Calu3 (cell line): ENCODE results near the gene ZNF618. TPM values are rescaled to one million over a fixed set of nuclear protein-coding genes. Genes with fewer than 3 reads are reported as not detected.

Experiments
- BruUV-seq: library from RNA; stranded (reverse); fragments of 400-500 nt; replicated peaks from 2 replicates; lab custom pipeline; 2021; lab: Mats Ljungman, UMichigan
- CTCF ChIA-PET: fragments of 300-600 bp; sonication (Branson Sonifier 250); formaldehyde crosslinking; loops from one replicate; lab custom pipeline; 2022; ENCODE audit warnings: antibody characterized with exemption; lab: Charles Lee
- DNase-seq: peaks from one replicate; pipeline ENCODE4 v3.0.0; 2022
- H3K27ac Mint-ChIP-seq: one replicate; pipeline ENCODE4 v1.8.0; 2022; ENCODE audit warnings: mixed read lengths; ENCODE audit not compliant: unreplicated experiment
- H3K27me3 Mint-ChIP-seq: one replicate; pipeline ENCODE4 v1.8.0; 2022; ENCODE audit warnings: mixed read lengths; ENCODE audit not compliant: unreplicated experiment
- H3K36me3 Mint-ChIP-seq: one replicate; pipeline ENCODE4 v1.8.0; 2022; ENCODE audit warnings: mild to moderate bottlenecking, moderate library complexity, mixed read lengths; ENCODE audit not compliant: insufficient read depth, unreplicated experiment
- H3K4me1 Mint-ChIP-seq: one replicate; pipeline ENCODE4 v1.8.0; 2022; ENCODE audit warnings: mild to moderate bottlenecking, low read depth, mixed read lengths; ENCODE audit not compliant: unreplicated experiment
- H3K4me3 Mint-ChIP-seq: one replicate; pipeline ENCODE4 v1.8.0; 2022; ENCODE audit warnings: mild to moderate bottlenecking, low read depth, moderate library complexity, mixed read lengths; ENCODE audit not compliant: unreplicated experiment
- H3K9me3 Mint-ChIP-seq: one replicate; pipeline ENCODE4 v1.8.0; 2022; ENCODE audit warnings: low read depth, mixed read lengths; ENCODE audit not compliant: unreplicated experiment
- intact Hi-C: fragments of 100-400 bp; cut with micrococcal nuclease; formaldehyde crosslinking; loops from one replicate; pipeline ENCODE4 v1.10.0; 2022; ENCODE audit not compliant: unreplicated experiment
- total RNA-seq: library from RNA; stranded (reverse); gene quantifications from 2 replicates; pipeline ENCODE4 v1.2.3, GENCODE V29; 2022
- TF ChIP-seq, protein P1 (sequence below): fragments of 200-600 bp; IDR thresholded peaks from one replicate; pipeline ENCODE4 v1.8.0; 2022; ENCODE audit warnings: antibody characterized with exemption; ENCODE audit not compliant: unreplicated experiment

Gene ZNF618
- total RNA-seq, 1 experiment from 2014 or later, result 20.3 TPM

DNA sequence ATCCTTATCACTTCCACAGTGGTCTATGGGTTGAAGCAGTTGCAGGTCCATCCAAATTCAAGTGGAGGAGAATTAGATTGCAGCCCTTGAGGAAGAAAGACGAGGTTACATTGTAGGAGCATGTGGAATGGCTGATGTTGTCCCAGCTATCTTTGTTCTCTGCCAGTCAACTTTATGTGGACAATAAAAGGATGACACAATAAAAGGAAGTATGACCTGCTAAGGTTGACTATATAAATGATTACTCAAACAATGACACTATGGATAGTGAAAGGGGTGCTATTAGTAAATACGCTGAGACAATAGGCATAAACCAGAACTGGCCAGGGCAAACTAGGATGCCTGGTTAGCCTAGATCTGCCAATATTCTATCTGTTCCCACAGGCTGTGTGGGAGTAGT lies 12.8 kb upstream of the ZNF618 start:
- no peaks in the 10 kb centered on the region for H3K4me1 Mint-ChIP-seq
- no peak for DNase-seq
- H3K9me3 Mint-ChIP-seq, result no peaks in the 10 kb centered on the region
- H3K36me3 Mint-ChIP-seq, result no peaks in the 10 kb centered on the region
- intact Hi-C loops, result no loop called here
- CTCF ChIA-PET, result no interaction called here
- no peak overlapping the region for H3K4me3 Mint-ChIP-seq
- BruUV-seq, result no TSS peak
- TF ChIP-seq, protein P1, sequence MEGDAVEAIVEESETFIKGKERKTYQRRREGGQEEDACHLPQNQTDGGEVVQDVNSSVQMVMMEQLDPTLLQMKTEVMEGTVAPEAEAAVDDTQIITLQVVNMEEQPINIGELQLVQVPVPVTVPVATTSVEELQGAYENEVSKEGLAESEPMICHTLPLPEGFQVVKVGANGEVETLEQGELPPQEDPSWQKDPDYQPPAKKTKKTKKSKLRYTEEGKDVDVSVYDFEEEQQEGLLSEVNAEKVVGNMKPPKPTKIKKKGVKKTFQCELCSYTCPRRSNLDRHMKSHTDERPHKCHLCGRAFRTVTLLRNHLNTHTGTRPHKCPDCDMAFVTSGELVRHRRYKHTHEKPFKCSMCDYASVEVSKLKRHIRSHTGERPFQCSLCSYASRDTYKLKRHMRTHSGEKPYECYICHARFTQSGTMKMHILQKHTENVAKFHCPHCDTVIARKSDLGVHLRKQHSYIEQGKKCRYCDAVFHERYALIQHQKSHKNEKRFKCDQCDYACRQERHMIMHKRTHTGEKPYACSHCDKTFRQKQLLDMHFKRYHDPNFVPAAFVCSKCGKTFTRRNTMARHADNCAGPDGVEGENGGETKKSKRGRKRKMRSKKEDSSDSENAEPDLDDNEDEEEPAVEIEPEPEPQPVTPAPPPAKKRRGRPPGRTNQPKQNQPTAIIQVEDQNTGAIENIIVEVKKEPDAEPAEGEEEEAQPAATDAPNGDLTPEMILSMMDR, result no peak
- no peak overlapping the region for H3K27ac Mint-ChIP-seq
- peaks cover 8% of the 10 kb centered on the region for H3K27me3 Mint-ChIP-seq

DNA sequence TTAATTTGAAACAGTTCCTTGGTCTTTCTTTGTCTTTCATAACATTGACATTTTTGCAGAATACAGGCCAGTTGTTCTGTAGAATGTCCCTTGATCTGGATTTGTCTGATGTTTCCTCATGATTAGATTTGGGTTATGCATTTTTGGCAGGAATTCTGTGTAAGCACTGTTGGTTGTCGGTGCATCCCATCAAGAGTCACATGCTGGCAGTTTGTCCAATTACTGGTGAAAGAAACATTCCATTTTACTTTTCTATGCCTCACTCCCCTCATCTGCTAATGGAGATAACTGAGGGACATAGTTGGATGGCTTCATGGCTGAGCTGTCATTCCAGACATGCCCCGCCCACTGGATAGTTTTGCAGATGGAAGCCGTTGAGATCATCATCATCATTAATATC lies 7.6 kb upstream of the ZNF618 start:
- no peaks in the 10 kb centered on the region for H3K4me1 Mint-ChIP-seq
- TF ChIP-seq, protein P1, result no peak
- H3K4me3 Mint-ChIP-seq, result no peak overlapping the region
- CTCF ChIA-PET, result interaction anchor here (0.5 kb wide), 1 partner anchor 20 kb away, joined by 3 read pairs; no protein-coding TSS in a partner anchor
- no TSS peak for BruUV-seq
- H3K9me3 Mint-ChIP-seq, result no peaks in the 10 kb centered on the region
- intact Hi-C loops, result no loop called here
- H3K27ac Mint-ChIP-seq, result no peak overlapping the region
- H3K36me3 Mint-ChIP-seq, result no peaks in the 10 kb centered on the region
- peaks cover 22% of the 10 kb centered on the region for H3K27me3 Mint-ChIP-seq
- no peak for DNase-seq

DNA sequence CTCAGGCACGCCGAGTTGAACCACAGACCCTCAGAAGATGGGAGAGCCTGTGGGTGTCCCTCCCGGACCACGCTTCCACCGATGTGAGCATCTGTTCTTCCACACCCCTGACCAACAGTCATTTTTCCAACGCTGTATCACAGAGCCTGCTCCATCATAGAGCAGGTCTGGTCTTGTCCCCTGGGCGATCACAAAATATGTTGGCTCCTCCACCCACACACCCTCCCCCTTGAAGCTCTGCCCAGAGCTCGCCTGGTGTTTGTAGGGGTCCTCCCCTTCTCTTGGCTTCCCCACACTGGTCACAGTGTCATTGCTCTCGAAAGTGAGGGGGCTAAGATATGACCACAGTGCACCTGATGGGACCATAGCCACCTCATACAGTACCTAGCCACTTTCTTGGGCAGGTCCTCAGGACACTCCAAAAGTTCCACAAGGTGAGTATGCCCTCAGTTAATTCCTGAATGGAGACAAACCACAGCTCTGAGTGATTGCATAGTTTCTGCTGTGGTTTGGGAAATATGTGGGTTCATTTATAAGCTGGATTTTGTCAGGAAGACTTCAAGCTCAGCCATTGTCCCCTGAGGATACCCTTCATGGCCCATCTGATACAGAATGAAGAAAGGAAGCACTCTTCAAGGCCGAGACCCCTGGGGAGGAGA lies 3.5 kb upstream of the ZNF618 start:
- no TSS peak for BruUV-seq
- Mint-ChIP-seq H3K27ac (no peak overlapping the region), H3K9me3 (no peaks in the 10 kb centered on the region), H3K27me3 (peaks cover 22% of the 10 kb centered on the region), H3K36me3 (peaks cover 8% of the 10 kb centered on the region), H3K4me3 (no peak overlapping the region), H3K4me1 (no peaks in the 10 kb centered on the region)
- CTCF ChIA-PET, result no interaction called here
- TF ChIP-seq, protein P1, result no peak
- intact Hi-C loops, result no loop called here
- no peak for DNase-seq

DNA sequence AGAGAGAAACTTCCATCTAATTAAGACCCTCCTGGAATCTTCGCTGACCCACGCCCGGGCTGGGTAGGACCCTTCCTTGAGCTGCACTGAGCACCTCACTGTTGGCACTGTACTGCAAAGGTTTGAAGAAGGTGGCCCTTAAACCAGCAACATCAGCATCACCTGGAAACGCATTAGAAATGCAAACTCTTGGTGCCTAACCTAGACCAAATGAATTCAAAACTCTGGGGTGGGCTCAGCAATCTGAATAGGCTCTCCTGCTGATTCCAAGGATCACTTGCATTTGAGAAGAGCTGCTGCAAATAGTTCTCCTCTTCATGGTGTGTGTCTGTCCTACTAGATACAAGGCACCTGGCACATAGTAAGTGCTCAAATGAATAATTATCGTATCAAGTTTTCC lies 2.7 kb upstream of the ZNF618 start:
- intact Hi-C loops, result no loop called here

More for the DNA sequence above, 2.7 kb upstream of the ZNF618 start:
- Mint-ChIP-seq H3K4me3 (no peak overlapping the region), H3K27ac (no peak overlapping the region), H3K4me1 (no peaks in the 10 kb centered on the region), H3K9me3 (no peaks in the 10 kb centered on the region), H3K36me3 (peaks cover 8% of the 10 kb centered on the region), H3K27me3 (peaks cover 22% of the 10 kb centered on the region)
- DNase-seq, result no peak
- CTCF ChIA-PET, result no interaction called here
- TF ChIP-seq, protein P1, result no peak
- BruUV-seq, result no TSS peak
